Measurements from ENCODE around the gene LYRM7. TPM values are rescaled to one million over a fixed set of nuclear protein-coding genes. Genes with fewer than 3 reads are reported as not detected.

Gene LYRM7
- total and polyA plus RNA-seq, 10 of the 15 experiments (the other 5 are each of a cell fraction or from before 2014, with no cell fraction given), result 9.2 to 68.8 (median 20.2) TPM

GRCh38 chr5:131148835-131149234, 21.9 kb upstream of the LYRM7 start:
- H3K27ac ChIP-seq (ENCODE audit: control insufficient read depth, insufficient read depth), result no peak overlapping the region
- H3K9ac ChIP-seq (ENCODE audit: control insufficient read depth, insufficient read depth, low read length), result no peak overlapping the region
- no peaks in the 10 kb centered on the region for H3K79me2 ChIP-seq (ENCODE audit: control insufficient read depth, insufficient read depth, low read length)
- no peaks in the 10 kb centered on the region for H3K27me3 ChIP-seq (replicated peaks in 1 of 2; ENCODE audit: control insufficient read depth in 2 of 2, insufficient read depth in 2 of 2, low read length in 1 of 2)
- WGBS (ENCODE audit: insufficient coverage, insufficient replicate concordance, low lambda C conversion rate, missing lambda C conversion rate), result 71% methylated on average over 2 of the region's 2 CpGs
- RAD21 ChIA-PET (ENCODE audit: unreplicated experiment), result no interaction called here
- intact Hi-C loops (cut with micrococcal nuclease; ENCODE audit: unreplicated experiment) (no loop called here), in situ Hi-C loops (cut with MboI) (no loop called here)
- POLR2A ChIA-PET, result interaction anchor here (0.6 kb wide), 1 partner anchor 1780 kb away, joined by 3 read pairs; no protein-coding TSS in a partner anchor
- CTCF ChIA-PET, result interaction anchor here (0.6 kb wide), 2 partner anchors 154 to 1041 kb away, joined by 3 to 6 read pairs; no protein-coding TSS in a partner anchor
- no peak overlapping the region for H2AFZ ChIP-seq (ENCODE audit: control insufficient read depth, low read depth, low read length)
- no peaks in the 10 kb centered on the region for H3K4me1 ChIP-seq (ENCODE audit: control insufficient read depth, insufficient read depth, low read length)
- H3K4me3 ChIP-seq, result no peak overlapping the region
- H4K20me1 ChIP-seq (ENCODE audit: control insufficient read depth, insufficient read depth), result no peaks in the 10 kb centered on the region
- DNase-seq (ENCODE audit: low read depth, low spot score) (no peak), FAIRE-seq (no peak), ATAC-seq (no peak)
- SMC1A ChIA-PET (ENCODE audit: uncharacterized antibody, unreplicated experiment), result interaction anchor here (1.0 to 1.7 kb wide), 2 partner anchors 10 to 233 kb away, joined by 4 read pairs; no protein-coding TSS in a partner anchor
- no peaks in the 10 kb centered on the region for H3K9me3 ChIP-seq (replicated peaks; ENCODE audit: control insufficient read depth, insufficient read depth, low read length)
- TF ChIP-seq E4F1 (IDR thresholded peaks at IDR 0.05; ENCODE audit: borderline replicate concordance, partially characterized antibody) (no peak), ZSCAN29 (IDR thresholded peaks at IDR 0.05) (no peak), LARP7 (IDR thresholded peaks at IDR 0.05) (no peak), ZNF622 (IDR thresholded peaks at IDR 0.05) (no peak), STAT1 (conservative IDR thresholded peaks at IDR 0.05) (no peak), HSF1 (IDR thresholded peaks at IDR 0.05; ENCODE audit: low read depth, low read length) (no peak), ZBTB33 (IDR thresholded peaks at IDR 0.05) (no peak), POLR2AphosphoS2 (IDR thresholded peaks at IDR 0.05; ENCODE audit: low read depth, low read length) (no peak), HDGF (IDR thresholded peaks at IDR 0.05) (no peak), CREM (IDR thresholded peaks at IDR 0.05; ENCODE audit: low read depth) (no peak), BMI1 (IDR thresholded peaks at IDR 0.05; ENCODE audit: borderline replicate concordance) (no peak), CEBPB (IDR thresholded peaks at IDR 0.05; ENCODE audit: borderline replicate concordance in 1 of 2, low read depth in 2 of 2, low read length in 2 of 2) (no peak), FOXM1 (IDR thresholded peaks at IDR 0.05; ENCODE audit: low read depth, low read length) (no peak), REST (IDR thresholded peaks at IDR 0.05; ENCODE audit: low read depth, low read length) (no peak)
- no peaks in the 10 kb centered on the region for H3K36me3 ChIP-seq (ENCODE audit: control insufficient read depth in 2 of 2, insufficient read depth in 2 of 2, low read length in 1 of 2)
- no peak overlapping the region for H3K4me2 ChIP-seq (ENCODE audit: control insufficient read depth, insufficient read depth)
- no TSS peak for BruUV-seq (replicated peaks)
